Measurements from ENCODE around the gene AGXT.

Gene AGXT

DNA sequence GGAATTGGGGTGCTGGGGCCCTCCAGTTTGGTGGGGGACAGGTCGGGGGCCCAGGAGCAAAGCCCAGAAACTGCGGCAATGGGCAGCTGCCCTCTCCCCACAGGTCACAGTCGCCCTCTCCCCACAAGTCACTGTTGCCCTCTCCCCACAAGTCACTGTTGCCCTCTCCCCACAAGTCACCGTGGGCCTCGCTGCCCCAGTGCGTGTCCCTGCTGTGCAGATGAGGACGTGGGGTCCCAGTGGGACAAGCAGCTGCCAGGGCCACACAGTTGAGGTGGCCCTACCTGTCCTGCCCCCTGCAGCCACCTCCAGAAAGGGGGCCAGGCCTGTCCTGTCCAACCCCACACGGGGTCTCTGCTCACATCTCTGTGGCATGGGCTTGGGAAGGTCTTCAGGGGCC, 13.0 kb upstream of the AGXT start:
- TF ChIP-seq, protein P1, sequence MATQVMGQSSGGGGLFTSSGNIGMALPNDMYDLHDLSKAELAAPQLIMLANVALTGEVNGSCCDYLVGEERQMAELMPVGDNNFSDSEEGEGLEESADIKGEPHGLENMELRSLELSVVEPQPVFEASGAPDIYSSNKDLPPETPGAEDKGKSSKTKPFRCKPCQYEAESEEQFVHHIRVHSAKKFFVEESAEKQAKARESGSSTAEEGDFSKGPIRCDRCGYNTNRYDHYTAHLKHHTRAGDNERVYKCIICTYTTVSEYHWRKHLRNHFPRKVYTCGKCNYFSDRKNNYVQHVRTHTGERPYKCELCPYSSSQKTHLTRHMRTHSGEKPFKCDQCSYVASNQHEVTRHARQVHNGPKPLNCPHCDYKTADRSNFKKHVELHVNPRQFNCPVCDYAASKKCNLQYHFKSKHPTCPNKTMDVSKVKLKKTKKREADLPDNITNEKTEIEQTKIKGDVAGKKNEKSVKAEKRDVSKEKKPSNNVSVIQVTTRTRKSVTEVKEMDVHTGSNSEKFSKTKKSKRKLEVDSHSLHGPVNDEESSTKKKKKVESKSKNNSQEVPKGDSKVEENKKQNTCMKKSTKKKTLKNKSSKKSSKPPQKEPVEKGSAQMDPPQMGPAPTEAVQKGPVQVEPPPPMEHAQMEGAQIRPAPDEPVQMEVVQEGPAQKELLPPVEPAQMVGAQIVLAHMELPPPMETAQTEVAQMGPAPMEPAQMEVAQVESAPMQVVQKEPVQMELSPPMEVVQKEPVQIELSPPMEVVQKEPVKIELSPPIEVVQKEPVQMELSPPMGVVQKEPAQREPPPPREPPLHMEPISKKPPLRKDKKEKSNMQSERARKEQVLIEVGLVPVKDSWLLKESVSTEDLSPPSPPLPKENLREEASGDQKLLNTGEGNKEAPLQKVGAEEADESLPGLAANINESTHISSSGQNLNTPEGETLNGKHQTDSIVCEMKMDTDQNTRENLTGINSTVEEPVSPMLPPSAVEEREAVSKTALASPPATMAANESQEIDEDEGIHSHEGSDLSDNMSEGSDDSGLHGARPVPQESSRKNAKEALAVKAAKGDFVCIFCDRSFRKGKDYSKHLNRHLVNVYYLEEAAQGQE (IDR thresholded peaks at IDR 0.05; ENCODE audit: insufficient read depth in 1 of 2, low read depth in 2 of 2, low read length in 2 of 2) = no peak
- no peak for TF ChIP-seq SIN3A (IDR thresholded peaks at IDR 0.05; ENCODE audit: borderline replicate concordance, insufficient read depth, low read length)
- TF ChIP-seq POLR2AphosphoS5 (IDR thresholded peaks at IDR 0.05; ENCODE audit: low read depth, low read length) = no peak
- no peak for TF ChIP-seq FOXP2 (optimal IDR thresholded peaks at IDR 0.05; ENCODE audit: borderline replicate concordance, extremely low read depth, extremely low read length, insufficient read depth)
- no peak for TF ChIP-seq TAF1 (IDR thresholded peaks at IDR 0.05; ENCODE audit: borderline replicate concordance, insufficient read depth, low read length)

DNA sequence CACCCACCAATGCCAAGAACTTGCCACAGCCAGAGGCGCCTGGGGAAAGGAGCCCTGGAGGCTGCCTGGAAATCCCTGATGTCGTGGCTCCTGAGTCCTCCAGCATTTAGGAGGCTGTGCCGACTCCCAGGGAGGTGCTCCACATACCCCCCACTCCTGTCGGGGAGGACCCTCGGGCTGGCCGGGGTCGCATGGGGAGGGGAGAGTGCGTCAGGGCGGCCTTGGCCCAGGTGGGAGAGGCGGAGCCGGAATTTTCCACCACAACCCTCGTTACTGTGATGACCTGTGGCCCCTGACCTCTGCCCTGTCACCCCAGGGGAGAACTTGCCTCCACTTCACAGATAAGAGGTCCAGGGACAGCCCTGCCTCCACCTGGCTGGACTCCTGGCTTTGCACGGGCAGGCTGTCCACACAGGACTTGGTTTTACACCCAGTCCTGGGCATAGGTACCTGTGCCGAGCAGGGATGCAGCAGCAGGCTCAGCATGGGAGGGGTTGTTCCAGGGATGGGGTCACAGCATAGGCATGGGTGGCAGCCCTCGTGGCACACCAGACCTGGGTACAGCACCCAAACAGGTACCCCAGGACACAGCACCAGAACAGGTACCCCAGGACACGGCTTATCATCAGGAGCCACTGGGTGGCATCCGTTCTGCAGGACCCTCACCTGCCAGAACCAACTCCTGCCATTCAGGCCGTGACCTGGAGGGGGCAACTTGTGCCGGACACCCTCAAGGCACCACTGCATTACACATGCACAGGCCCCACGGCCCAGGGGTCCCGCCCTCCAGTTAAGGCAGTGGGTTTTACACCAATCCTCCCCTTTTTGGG, 12.3 kb upstream of the AGXT start:
- TF ChIP-seq POLR2AphosphoS5 (IDR thresholded peaks at IDR 0.05; ENCODE audit: low read depth, low read length) (no peak), FOXP2 (optimal IDR thresholded peaks at IDR 0.05; ENCODE audit: borderline replicate concordance, extremely low read depth, extremely low read length, insufficient read depth) (no peak), TAF1 (IDR thresholded peaks at IDR 0.05; ENCODE audit: borderline replicate concordance, insufficient read depth, low read length) (no peak), SIN3A (IDR thresholded peaks at IDR 0.05; ENCODE audit: borderline replicate concordance, insufficient read depth, low read length) (no peak)
- TF ChIP-seq, protein P1 (IDR thresholded peaks at IDR 0.05; ENCODE audit: insufficient read depth in 1 of 2, low read depth in 2 of 2, low read length in 2 of 2) = no peak

DNA sequence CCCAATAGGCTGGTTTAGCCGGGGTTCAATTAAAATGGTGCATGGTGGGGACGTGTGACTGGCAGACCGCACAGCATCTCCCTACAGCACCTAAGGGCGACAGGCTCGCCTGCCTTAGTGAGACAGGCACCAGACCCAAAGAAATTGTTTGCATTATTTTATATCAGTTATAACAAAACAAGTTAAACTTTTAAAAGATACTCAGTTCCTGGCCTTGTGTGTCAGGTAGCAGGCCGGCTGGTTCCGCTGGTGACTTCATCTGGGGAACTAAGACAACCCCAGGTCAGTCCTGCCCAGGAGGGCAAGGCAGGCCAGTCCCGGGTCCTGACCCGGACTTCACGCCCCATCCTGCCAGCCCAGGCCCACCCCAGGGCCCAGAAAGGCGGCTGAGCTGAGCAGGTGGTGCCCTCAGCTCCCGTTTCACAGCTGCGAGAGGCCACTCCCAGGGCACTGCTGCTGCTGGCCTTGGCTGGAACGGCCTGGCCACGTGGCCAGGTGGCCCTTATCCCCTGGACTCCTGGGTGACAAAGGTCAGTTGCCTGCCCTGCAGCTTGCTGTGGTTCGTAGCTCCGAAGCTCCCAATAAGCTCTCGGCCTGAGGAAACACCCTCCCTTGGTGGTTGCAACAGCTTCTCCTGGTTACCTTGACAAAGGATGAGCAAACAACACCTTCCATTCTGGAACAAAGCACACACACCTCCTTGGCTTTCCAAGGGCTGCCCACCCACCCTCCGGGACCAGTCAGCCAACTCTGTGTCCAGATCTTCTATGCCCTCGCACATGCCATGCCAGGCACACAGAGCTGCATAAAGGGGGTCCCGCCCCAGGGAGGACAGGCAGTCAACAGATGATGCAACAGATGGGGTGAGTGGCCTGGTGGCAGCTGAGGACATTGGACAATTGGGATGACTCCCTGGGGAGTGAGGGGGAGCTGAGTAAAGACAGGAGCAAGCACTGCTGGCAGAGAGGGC, 11.3 kb upstream of the AGXT start:
- no peak for TF ChIP-seq TAF1 (IDR thresholded peaks at IDR 0.05; ENCODE audit: borderline replicate concordance, insufficient read depth, low read length)
- TF ChIP-seq, protein P1 (IDR thresholded peaks at IDR 0.05; ENCODE audit: insufficient read depth in 1 of 2, low read depth in 2 of 2, low read length in 2 of 2) = no peak
- no peak for TF ChIP-seq SIN3A (IDR thresholded peaks at IDR 0.05; ENCODE audit: borderline replicate concordance, insufficient read depth, low read length)
- TF ChIP-seq FOXP2 (optimal IDR thresholded peaks at IDR 0.05; ENCODE audit: borderline replicate concordance, extremely low read depth, extremely low read length, insufficient read depth) = no peak
- no peak for TF ChIP-seq POLR2AphosphoS5 (IDR thresholded peaks at IDR 0.05; ENCODE audit: low read depth, low read length)

DNA sequence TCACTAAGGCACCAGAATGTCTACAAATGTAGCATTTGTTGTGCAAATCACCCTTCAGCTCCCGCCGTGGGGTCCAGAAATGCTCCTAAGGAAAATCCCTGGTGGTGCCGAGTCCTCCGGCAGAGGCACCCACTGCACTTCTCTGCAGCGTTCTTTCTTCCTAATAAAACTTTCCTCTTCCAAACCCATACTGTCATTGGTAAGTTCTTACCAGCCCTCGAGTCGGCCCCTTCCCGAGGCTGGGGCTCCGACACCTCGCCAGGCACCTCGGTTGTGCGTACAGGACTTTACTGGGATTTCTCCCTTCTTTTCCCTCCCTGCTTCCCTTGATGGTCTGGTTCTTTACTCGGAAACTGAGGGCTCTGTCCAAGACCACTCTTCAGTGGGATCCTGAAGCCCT, 10.3 kb upstream of the AGXT start:
- TF ChIP-seq, protein P1 (IDR thresholded peaks at IDR 0.05; ENCODE audit: insufficient read depth in 1 of 2, low read depth in 2 of 2, low read length in 2 of 2) = no peak
- TF ChIP-seq POLR2AphosphoS5 (IDR thresholded peaks at IDR 0.05; ENCODE audit: low read depth, low read length) (no peak), TAF1 (IDR thresholded peaks at IDR 0.05; ENCODE audit: borderline replicate concordance, insufficient read depth, low read length) (no peak), FOXP2 (optimal IDR thresholded peaks at IDR 0.05; ENCODE audit: borderline replicate concordance, extremely low read depth, extremely low read length, insufficient read depth) (no peak), SIN3A (IDR thresholded peaks at IDR 0.05; ENCODE audit: borderline replicate concordance, insufficient read depth, low read length) (no peak)
